ENCODE results near the gene CNKSR3.
A peak's percentile ranks its signal among the peaks of the same experiment; 100 is the strongest.
"Not testable (repeated sequence)": the region's sequence is repeated elsewhere in the genome, so short reads cannot be mapped to it uniquely, and the experiment has no call there.

Gene CNKSR3

GRCh38 chr6:154510144-154510905, at the start of gene CNKSR3:
Gene CNKSR3 (minus strand): TSS chr6:154510685. CDS start chr6:154510114, 571 bp downstream.
- peak; percentile 29 for ATAC-seq (ENCODE audit: low read depth)
- peaks cover 19% of the 10 kb centered on the region for H3K27me3 Mint-ChIP-seq

GRCh38 chr6:154558984-154559383, 48.5 kb upstream of the CNKSR3 start:
- ATAC-seq (ENCODE audit: low read depth), result no peak
- Mint-ChIP-seq H3K4me1 (no peaks in the 10 kb centered on the region), H3K27me3 (peaks cover 9% of the 10 kb centered on the region), H3K9me3 (no peaks in the 10 kb centered on the region), H3K27ac (no peak overlapping the region), H3K36me3 (no peaks in the 10 kb centered on the region), H3K4me3 (no peak overlapping the region)
- DNase-seq (ENCODE audit: low spot score in 2 of 2), result no peak

More at GRCh38 chr6:154510144-154510905, at the start of gene CNKSR3:
- Mint-ChIP-seq H3K4me3 (peak within 1 kb of the TSS; percentile 55), H3K4me1 (peaks cover 3% of the 10 kb centered on the region), H3K9me3 (no peaks in the 10 kb centered on the region), H3K36me3 (peaks cover 2% of the 10 kb centered on the region), H3K27ac (no peak within 1 kb of the TSS)
- no peak for DNase-seq (ENCODE audit: low spot score in 2 of 2)

- Mint-ChIP-seq H3K4me1 (no peaks in the 10 kb centered on the region), H3K27me3 (peaks cover 9% of the 10 kb centered on the region), H3K9me3 (no peaks in the 10 kb centered on the region), H3K27ac (no peak overlapping the region), H3K36me3 (no peaks in the 10 kb centered on the region), H3K4me3 (no peak overlapping the region)
- DNase-seq (ENCODE audit: low spot score in 2 of 2) (no peak), ATAC-seq (ENCODE audit: low read depth) (no peak)
Observed at GRCh38 chr6:154558513-154558912, 48.0 kb upstream of the CNKSR3 start.

- no peak for ATAC-seq (ENCODE audit: low read depth)
- no peaks in the 10 kb centered on the region for H3K4me1 Mint-ChIP-seq
- no peaks in the 10 kb centered on the region for H3K9me3 Mint-ChIP-seq
- H3K27ac Mint-ChIP-seq, result no peak overlapping the region
- H3K27me3 Mint-ChIP-seq, result peaks cover 6% of the 10 kb centered on the region
- no peak for DNase-seq (ENCODE audit: low spot score in 2 of 2)
- H3K4me3 Mint-ChIP-seq, result no peak overlapping the region
- no peaks in the 10 kb centered on the region for H3K36me3 Mint-ChIP-seq
Observed at GRCh38 chr6:154555073-154555677, 44.7 kb upstream of the CNKSR3 start.

- H3K27me3 Mint-ChIP-seq, result peaks cover 6% of the 10 kb centered on the region
- H3K27ac Mint-ChIP-seq, result no peak overlapping the region
- no peaks in the 10 kb centered on the region for H3K36me3 Mint-ChIP-seq
- ATAC-seq (ENCODE audit: low read depth) (no peak), DNase-seq (ENCODE audit: low spot score in 2 of 2) (no peak)
- H3K9me3 Mint-ChIP-seq, result no peaks in the 10 kb centered on the region
- H3K4me3 Mint-ChIP-seq, result no peak overlapping the region
- H3K4me1 Mint-ChIP-seq, result no peaks in the 10 kb centered on the region
Observed at GRCh38 chr6:154554491-154554890, 44.0 kb upstream of the CNKSR3 start.

GRCh38 chr6:154550779-154551178, 40.3 kb upstream of the CNKSR3 start:
- DNase-seq (ENCODE audit: low spot score in 2 of 2), result no peak
- no peak for ATAC-seq (ENCODE audit: low read depth)
- Mint-ChIP-seq H3K9me3 (no peaks in the 10 kb centered on the region), H3K4me3 (no peak overlapping the region), H3K4me1 (no peaks in the 10 kb centered on the region), H3K27ac (no peak overlapping the region), H3K27me3 (peaks cover 8% of the 10 kb centered on the region), H3K36me3 (no peaks in the 10 kb centered on the region)

GRCh38 chr6:154549179-154549578, 38.7 kb upstream of the CNKSR3 start:
- no peaks in the 10 kb centered on the region for H3K36me3 Mint-ChIP-seq
- no peak overlapping the region for H3K4me3 Mint-ChIP-seq
- no peaks in the 10 kb centered on the region for H3K9me3 Mint-ChIP-seq
- ATAC-seq (ENCODE audit: low read depth) (no peak), DNase-seq (ENCODE audit: low spot score in 2 of 2) (no peak)
- no peaks in the 10 kb centered on the region for H3K4me1 Mint-ChIP-seq
- H3K27ac Mint-ChIP-seq, result no peak overlapping the region
- peaks cover 8% of the 10 kb centered on the region for H3K27me3 Mint-ChIP-seq

GRCh38 chr6:154548130-154548830, 37.8 kb upstream of the CNKSR3 start:
- H3K4me1 Mint-ChIP-seq, result no peaks in the 10 kb centered on the region
- no peak for DNase-seq (ENCODE audit: low spot score in 2 of 2)
- peaks cover 8% of the 10 kb centered on the region for H3K27me3 Mint-ChIP-seq
- H3K36me3 Mint-ChIP-seq, result no peaks in the 10 kb centered on the region
- no peak for ATAC-seq (ENCODE audit: low read depth)
- H3K9me3 Mint-ChIP-seq, result no peaks in the 10 kb centered on the region
- H3K27ac Mint-ChIP-seq, result no peak overlapping the region
- H3K4me3 Mint-ChIP-seq, result no peak overlapping the region

GRCh38 chr6:154543628-154544027, 33.1 kb upstream of the CNKSR3 start:
- Mint-ChIP-seq H3K36me3 (no peaks in the 10 kb centered on the region), H3K27me3 (no peaks in the 10 kb centered on the region), H3K4me3 (no peak overlapping the region), H3K9me3 (no peaks in the 10 kb centered on the region), H3K4me1 (no peaks in the 10 kb centered on the region), H3K27ac (no peak overlapping the region)
- no peak for ATAC-seq (ENCODE audit: low read depth)
- no peak for DNase-seq (ENCODE audit: low spot score in 2 of 2)

GRCh38 chr6:154542747-154543146, 32.3 kb upstream of the CNKSR3 start:
- Mint-ChIP-seq H3K4me3 (no peak overlapping the region), H3K4me1 (no peaks in the 10 kb centered on the region), H3K27ac (no peak overlapping the region), H3K9me3 (no peaks in the 10 kb centered on the region), H3K36me3 (no peaks in the 10 kb centered on the region), H3K27me3 (no peaks in the 10 kb centered on the region)
- no peak for DNase-seq (ENCODE audit: low spot score in 2 of 2)
- ATAC-seq (ENCODE audit: low read depth), result no peak

- not testable (repeated sequence) for H3K27ac Mint-ChIP-seq, H3K9me3 Mint-ChIP-seq
Observed at GRCh38 chr6:154541837-154542236, 31.4 kb upstream of the CNKSR3 start.

GRCh38 chr6:154539593-154540269, 29.2 kb upstream of the CNKSR3 start:
- H3K4me1 Mint-ChIP-seq, result no peaks in the 10 kb centered on the region

More at GRCh38 chr6:154541837-154542236, 31.4 kb upstream of the CNKSR3 start:
- not testable (repeated sequence) for ATAC-seq (ENCODE audit: low read depth); H3K27me3 Mint-ChIP-seq; DNase-seq (ENCODE audit: low spot score in 2 of 2); H3K36me3 Mint-ChIP-seq; H3K4me1 Mint-ChIP-seq; H3K4me3 Mint-ChIP-seq

GRCh38 chr6:154538640-154539191, 28.2 kb upstream of the CNKSR3 start:
- Mint-ChIP-seq H3K36me3 (no peaks in the 10 kb centered on the region), H3K4me3 (no peak overlapping the region), H3K4me1 (no peaks in the 10 kb centered on the region), H3K27me3 (peaks cover 4% of the 10 kb centered on the region), H3K9me3 (no peaks in the 10 kb centered on the region), H3K27ac (no peak overlapping the region)
- ATAC-seq (ENCODE audit: low read depth) (no peak), DNase-seq (ENCODE audit: low spot score in 2 of 2) (no peak)

More at GRCh38 chr6:154539593-154540269, 29.2 kb upstream of the CNKSR3 start:
- Mint-ChIP-seq H3K27me3 (peaks cover 4% of the 10 kb centered on the region), H3K9me3 (no peaks in the 10 kb centered on the region), H3K4me3 (no peak overlapping the region), H3K27ac (no peak overlapping the region), H3K36me3 (no peaks in the 10 kb centered on the region)
- DNase-seq (ENCODE audit: low spot score in 2 of 2), result no peak
- ATAC-seq (ENCODE audit: low read depth), result no peak

Data from memory B cell (primary cell).